ENCODE measurements around the gene SLC15A3.

The SLC15A3 gene

DNA sequence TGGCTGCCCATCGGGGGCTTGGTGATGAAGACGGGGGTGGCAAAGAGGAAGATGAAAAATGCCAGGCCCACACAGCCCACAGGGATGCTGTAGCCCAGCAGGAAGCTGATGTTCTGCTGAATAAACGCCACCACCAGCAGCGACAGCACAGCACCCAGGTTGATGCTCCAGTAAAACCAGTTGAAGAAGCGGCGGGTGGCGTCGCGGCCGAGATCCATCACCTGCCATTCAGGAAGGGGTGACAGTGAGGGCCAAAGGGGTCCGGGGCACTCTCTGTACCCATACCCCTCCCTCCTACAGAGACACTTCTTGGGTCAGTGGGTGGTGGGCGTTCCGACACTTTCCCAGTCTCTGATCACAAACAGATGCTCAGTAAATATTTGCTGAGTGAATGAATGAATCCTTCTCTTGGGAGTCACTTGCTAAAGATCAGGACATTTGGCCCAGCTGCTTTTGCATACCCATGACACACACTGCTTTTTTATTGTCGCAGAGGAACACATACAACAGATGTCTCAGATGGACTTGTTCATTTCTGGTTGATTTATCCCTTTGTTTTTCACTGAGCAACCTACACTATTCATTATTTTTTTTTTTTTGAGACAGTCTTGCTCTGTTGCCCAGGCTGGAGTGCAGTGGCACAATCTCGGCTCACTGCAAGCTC lies 5.2 kb downstream of the SLC15A3 start:
- DNase-seq = no peak

DNA sequence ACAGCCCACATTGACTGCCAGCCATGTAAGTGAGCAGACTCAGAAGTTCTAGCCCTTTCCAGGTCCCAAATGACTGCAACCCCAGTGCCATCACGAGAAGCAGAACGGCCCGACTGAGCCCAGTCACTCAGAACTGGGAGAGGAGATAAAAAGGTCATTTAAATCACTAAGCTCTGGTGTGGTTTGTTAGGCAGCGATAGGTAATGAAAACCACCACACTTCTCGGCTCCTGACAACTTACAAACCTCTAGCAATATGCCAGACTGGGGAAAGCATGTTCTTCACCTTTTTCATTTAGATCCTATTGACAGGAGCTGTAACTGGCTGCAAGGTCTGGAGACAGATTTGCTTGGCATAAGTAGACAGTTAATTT lies 6.7 kb downstream of the SLC15A3 start:
- DNase-seq = no peak

DNA sequence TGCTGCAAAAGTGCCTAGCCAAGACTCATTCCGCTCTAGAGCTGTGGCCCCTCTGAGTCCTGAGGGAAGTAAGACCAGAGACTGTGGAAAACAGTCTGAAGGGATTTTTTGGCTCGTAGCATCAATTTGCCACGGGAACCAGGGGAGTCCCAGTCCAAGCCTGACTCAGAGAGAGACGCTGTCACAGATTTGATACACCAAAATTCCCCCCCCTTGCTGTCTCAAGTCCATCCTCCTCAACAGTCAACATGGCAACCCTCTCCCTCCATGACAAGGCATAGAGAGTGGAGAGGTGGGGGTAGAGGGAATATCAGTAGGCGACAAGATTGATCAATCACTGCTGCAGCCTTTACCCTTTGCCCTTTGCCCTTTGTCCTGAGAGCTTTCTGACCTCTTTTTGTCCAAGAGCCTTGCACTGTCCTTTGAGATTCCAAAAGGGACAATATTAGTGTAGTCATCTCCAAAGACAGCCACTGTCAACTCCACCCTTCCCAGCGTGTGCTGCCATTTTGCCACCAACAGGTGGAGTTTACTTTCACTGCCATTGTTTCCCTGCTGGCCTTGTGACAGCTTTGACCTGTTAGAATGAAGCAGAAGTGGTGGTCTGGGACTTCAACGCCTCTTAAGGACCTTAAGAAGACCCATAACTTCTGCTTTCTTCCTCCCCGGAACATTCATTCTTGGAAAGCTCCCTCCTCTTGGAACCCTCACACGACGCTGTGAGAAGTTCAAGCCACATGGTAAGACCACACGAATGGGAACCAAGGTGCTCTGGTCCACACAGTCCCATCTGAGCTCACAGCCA lies 7.3 kb downstream of the SLC15A3 start:
- no peak for DNase-seq

DNA sequence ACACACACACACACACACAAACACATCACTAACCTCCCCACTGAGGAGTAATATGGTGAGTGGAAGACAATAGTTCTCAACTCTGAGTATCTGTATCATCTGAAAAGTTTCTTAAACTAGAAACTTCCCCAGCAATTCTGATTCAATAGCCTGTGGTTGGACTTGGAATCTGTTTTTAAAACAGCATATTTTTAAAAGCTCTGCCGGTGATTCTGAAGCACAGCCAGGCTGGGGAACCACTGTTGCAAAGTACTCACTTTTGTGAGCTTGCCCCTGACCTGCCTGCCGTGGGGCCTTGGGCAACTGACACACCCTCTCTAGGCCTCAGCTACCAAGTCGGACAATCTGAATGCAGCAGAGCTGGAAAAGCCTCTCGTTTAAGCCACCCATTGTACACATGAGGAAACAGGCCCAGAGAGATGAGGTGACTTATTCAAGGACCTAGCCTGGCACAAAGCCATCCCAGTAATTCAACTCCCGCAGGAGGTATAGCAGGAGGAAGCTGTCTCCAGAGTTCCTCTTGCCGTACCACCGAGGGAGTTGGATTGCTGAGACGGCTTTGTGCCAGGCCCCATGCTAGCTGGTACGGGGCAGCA lies 8.9 kb downstream of the SLC15A3 start:
- no peak for DNase-seq

DNA sequence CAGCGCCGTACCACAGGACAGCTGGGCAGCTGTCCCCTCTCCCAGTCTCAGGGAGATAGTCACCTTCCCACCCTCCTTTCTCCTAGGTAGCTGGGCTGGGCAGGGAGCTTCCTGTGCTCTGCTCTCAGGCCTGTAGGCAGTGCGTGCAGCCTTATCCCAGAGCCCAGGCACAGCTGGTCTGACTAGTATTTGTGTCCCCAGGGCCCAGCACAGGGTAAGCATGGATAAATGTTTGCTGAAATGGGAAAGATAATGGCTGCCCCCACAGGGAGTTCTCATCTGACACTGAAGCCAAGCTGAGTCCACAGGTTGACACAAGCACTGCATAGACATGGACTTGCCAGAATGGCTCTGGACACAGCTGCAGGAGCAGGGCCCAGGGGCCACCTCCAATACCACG lies 9.8 kb downstream of the SLC15A3 start:
- DNase-seq = no peak

DNA sequence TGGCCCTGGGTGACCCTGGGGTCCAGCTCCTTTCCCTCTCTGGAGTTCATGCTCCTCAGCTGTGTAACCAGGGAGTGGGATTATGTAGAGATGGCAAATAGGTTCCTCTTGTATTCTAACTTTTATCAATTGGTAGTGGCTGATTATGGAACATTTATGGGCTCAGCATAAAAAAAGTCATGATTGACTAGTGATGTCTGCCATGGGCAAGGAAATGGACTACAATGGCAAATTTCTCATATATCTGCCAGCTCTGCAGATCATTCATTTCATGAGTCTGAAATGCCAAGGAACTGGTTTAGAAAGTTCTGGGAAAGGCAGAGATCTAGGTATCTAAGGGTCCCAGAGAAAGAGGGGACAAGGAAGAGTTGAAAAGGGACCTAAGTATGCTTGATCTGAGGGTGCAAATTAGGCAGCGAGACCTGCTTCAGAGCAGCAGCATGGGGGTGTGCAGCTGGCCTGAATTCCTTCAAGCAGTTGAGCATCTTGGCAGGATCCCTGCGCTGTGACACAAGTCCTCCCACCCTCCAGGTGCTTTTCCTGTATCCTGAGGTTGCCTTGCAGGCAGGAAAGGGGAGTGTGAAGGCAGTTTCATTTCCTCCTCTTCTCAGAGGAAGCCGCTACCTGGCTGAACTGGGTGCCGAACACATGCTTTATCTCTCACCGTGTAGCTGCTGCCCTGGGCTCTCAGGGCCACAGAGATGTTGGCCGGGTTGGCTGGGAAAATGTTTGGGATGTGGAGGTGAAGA lies 10.4 kb downstream of the SLC15A3 start:
- DNase-seq = no peak

DNA sequence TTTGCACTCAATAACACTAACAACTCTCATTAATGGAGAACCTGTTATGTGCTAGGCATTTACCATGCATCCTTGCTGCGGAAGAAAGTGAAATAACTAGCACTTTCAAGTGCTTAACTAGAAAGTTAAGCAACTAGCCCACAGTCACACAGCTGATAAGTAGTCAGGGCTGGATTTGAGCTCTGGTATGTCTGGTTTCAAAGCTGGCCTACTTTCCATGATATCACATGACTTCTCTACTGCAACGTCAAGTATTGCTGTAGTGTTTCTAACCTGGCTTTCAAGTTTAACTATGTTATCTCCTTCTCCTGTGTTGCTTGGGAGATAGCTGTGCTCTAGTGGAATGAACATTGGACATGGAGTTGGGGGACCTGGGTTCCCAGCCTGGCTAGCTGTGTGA lies 12.1 kb downstream of the SLC15A3 start:
- no peak for DNase-seq

DNA sequence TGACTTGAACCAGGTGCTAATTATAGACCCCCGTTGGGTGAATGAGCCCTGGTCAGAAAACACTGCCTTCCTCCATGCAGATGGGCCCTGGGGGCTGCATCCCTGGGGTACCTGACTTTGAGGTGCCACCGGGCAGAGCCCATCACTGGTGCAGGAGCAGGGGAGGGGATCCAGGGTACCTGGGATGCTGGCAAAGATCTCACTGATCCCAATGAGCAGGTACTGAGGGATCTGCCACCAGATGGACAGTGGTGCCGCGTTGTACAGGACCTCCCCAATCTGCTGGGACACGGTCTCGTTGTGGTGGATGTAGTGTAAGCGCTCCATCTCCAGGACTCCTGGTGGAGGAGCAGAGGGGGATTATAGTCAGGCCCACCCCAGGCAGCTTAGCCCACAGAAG lies 12.7 kb downstream of the SLC15A3 start:
- DNase-seq = no peak

DNA sequence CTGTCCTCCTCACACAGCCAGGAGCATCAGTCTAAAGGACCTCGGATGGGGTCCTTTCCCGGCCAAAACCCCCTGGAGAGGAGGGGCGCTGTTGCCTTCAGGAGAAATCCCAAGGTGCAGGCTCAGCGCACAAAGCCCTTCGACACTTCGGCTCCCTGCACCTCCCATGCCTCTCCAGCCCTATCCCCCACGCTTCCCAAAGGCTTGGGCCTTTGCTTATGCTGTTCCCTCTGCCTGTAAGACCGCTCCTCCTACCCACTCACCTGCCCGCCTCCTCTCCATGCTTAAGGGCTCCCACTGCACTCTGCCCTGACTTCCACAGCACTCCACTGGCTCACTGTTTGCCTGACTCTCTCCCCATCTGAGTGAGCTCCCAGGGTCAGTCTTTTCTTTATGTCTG lies 13.5 kb downstream of the SLC15A3 start:
- DNase-seq = no peak

DNA sequence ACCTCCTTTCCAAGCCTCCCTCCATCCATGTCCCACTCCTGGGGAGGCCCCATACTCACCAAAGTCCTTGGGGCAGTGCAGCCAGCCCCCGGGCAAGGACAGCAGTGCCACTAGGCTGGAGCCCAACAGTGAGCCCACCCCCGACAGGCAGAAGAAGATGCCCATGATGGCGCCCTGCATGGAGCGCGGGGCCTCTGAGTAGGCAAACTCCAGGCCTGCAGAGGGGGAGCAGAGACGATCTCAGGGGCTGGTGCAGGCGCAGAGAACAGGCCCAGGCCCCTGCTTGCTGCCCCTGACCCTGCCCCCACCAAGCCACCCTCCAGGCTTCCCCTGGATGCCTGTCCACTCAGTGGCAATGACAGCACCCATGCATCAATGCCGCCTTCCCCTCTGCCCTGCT lies 14.2 kb downstream of the SLC15A3 start:
- no peak for DNase-seq

DNA sequence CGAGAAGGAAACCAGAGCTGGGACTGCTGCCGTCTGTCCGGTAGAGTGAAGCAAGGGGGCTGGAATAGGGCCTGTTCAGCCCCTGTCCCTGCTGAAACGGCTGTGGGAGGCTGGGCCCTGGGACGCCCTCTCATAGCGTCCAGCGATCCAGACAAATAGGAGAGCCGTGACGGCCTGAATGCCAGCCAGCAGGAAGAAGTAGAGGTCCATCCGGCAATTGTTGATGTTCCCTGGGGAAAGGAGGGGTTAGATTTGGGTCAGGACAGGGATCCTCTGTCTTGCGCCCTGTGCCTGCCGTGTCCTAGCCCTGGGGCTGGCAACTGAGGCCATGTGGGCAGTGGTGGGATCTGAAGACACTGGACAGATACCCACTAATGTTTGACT lies 14.8 kb downstream of the SLC15A3 start:
- DNase-seq = no peak

DNA sequence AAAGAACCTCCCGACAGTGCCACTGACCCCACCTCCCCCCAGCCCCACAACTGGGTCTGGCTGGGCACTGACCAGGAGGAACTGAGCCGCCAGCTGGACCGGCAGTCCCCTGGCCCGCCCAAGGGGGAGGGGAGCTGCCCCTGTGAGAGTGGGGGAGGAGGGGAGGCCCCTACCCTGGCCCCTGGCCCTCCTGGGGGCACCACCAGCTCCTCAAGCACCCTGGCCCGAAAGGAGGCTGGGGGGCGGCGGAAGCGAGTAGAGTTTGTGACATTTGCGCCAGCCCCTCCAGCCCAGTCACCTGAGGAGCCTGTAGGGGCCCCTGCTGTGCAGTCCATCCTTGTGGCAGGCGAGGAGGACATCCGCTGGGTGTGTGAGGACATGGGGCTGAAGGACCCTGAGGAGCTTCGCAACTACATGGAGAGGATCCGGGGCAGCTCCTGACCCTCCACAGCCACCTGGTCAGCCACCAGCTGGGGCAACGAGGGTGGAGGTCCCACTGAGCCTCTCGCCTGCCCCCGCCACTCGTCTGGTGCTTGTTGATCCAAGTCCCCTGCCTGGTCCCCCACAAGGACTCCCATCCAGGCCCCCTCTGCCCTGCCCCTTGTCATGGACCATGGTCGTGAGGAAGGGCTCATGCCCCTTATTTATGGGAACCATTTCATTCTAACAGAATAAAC lies 15.4 kb downstream of the SLC15A3 start:
- DNase-seq = no peak

DNA sequence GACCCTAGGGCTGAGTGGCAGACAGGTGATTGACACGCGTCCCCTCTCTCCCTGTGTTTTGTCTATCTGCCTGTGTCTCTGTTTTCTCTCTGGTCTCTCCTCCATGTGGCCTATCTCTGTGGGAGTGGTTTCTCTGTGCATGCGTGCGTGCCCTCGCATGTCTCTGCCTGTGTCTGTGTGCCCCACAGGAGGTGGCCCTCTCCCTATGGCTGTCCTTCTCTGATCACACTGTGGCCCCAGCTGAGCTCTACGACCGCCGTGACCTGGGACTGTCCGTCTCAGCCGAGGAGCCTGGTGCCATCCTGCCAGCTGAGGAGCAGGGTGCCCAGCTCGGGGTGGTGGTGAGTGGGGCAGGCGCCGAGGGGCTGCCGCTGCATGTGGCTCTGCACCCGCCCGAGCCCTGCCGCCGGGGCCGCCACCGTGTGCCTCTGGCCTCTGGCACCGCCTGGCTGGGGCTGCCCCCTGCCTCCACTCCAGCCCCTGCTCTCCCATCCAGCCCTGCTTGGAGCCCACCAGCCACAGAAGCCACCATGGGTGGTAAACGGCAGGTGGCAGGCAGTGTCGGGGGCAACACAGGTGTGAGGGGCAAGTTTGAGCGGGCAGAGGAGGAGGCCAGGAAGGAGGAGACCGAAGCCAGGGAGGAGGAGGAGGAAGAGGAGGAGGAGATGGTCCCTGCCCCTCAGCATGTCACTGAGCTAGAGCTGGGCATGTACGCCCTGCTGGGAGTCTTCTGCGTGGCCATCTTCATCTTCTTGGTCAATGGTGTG lies 16.1 kb downstream of the SLC15A3 start:
- no peak for DNase-seq

DNA sequence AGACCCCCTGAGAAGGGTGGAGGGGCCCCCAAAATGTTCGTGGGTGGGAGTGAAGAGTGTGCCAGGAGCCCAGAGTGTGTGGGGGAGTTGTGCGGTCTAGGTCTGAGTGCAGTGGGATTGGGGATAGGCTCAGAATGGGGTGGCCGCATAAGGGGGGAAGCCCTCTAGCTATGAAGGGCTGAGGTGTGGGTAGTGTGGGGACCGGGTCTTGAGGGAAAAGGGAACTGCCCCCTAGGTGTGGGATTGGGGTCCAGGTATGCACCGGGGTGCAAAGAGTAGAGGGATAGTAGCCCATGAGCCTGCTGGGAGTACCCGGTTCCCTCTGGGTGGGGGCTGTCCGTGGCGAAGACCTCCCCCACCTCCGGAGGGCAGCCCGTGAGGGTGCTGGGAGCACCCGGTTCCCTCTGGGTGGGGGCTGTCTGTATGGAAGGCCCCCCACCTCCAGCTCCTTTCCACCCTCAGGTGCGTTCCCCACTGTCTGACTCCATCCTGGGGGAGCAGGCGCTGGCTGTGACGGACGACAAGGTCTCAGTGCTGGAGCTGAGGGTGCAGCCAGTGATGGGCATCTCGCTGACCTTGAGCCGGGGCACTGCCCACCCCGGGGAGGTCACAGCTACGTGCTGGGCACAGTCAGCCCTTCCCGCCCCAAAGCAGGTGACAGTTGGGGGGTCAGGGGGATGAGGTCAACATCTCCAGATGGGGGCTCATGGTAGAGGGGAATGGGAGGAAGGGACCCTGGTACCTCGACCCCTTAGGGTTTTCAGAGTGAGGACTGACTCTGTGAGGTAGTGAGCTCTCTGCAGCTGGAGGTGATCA lies 17.0 kb downstream of the SLC15A3 start:
- DNase-seq = no peak

DNA sequence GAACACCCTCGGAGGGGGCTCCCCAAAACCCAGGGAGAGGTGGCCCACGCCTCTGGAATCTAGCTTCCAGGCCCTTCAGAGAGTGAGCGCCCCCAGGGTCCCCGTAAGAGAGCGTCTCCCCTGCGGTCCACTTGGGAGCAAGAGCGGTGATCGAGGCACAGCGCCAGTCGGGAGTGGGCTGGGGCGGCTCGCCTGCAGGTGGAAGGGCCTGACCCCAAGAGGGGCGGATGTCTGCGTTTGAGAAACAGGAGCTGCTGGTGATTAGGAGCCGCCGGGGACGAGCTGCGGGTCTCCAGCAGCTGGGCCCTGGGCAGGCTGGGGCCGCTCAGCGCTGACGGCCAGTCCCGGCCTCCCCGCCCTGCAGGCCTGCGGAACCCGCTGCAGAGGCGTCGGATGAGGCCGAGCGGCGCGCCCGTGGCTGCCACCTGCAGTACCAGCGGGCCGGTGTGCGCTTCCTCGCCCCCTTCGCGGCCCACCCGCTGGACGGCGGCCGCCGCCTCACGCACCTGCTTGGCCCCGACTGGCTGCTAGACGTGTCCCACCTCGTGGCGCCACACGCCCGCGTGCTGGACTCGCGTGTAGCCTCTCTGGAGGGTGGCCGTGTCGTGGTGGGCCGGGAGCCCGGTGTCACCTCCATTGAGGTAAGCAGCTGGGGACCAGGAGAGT lies 17.7 kb downstream of the SLC15A3 start:
- DNase-seq = no peak

DNA sequence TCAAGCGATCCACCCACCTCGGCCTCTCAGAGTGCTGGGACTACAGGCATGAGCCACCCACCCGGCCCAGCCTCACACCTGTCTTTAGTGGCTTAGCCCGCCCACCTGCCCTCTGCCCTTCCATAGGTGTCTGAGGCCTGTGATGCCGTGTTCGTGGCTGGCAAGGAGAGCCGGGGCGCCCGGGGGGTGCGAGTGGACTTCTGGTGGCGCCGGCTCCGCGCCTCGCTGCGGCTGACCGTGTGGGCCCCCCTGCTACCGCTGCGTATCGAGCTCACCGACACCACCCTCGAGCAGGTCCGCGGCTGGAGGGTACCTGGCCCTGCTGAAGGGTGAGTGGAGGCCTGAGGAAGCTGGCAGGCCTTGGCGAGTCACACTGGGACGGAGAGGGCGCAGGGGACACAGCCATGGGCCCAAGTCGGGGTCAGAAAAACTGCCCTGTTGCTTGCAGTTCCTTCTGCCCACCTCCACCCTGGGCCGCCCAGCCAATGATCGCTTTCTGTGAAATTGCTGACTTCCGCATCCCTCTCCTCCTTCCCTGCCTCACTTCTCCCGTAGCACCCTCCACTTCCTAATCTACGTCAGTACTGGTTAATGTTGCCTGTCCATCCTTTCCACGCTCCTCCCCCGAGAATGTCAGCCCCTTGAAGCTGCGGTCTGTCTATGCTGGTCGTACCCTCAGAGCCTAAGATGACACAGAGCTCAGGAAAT lies 18.4 kb downstream of the SLC15A3 start:
- DNase-seq = no peak

DNA sequence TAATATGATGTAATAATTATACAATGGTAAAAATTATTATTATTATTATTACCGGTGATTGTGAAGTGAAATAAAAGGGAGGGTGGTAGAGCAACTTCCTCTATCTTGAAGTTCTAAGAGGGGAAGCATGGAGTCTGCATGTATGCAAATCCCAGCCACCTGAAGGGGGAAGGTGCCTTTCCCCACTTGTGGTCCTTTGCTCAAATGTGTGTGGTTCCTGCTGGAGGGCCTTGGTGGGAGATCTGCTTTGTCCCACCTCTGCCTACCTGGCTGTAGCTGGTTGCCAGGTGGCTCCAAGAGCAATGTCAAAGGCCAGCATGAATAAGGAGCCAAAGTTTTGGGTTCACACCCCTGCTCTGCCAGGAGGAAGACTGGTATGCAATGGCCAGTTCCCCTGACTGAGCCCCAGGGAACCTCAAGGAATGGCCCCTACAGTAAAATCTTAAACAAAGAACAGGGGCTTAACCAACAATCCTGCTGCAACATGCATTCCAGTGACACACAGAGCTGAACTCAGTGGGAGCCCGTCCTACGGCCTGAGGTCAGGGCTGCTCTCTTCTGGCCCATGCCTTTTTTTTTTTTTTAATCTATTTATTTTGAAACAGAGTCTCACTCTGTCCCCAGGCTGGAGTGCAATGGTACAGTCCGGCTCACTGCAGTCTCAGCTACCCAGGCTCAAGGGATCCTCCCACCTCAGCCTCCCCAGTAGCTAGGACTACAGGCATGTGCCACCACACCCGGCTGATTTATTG lies 19.2 kb downstream of the SLC15A3 start:
- no peak for DNase-seq

DNA sequence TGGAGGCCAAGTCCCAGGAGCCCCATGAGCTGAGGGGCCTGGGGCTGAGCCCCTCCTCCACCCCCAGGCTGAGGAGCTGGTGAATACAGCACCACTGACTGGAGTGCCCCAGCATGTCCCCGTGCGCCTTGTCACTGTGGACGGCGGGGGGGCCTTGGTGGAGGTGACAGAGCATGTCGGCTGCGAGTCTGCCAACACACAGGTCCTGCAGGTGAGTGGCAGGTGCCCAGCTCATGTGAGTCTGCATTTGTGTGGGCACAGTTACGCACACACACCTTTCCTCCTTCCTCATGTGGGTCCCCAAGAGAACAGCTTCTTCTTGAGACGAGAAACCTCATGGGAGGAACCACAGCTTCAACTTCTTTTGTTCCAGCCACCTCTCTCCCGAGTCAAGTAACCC lies 20.1 kb downstream of the SLC15A3 start:
- no peak for DNase-seq

Data from amygdala (tissue), 56 donors.